ENCODE measurements around the gene RASIP1.

Gene RASIP1

GRCh38 chr19:48672994-48673393 lies 67.4 kb downstream of the RASIP1 start, which contains the start of gene NTN5:
Gene NTN5 (minus strand): TSS chr19:48673017. CDS start chr19:48670986, 2,031 bp downstream.
- DNase-seq = no peak

GRCh38 chr19:48671446-48671995 lies 68.9 kb downstream of the RASIP1 start:
- no peak for DNase-seq

DNA sequence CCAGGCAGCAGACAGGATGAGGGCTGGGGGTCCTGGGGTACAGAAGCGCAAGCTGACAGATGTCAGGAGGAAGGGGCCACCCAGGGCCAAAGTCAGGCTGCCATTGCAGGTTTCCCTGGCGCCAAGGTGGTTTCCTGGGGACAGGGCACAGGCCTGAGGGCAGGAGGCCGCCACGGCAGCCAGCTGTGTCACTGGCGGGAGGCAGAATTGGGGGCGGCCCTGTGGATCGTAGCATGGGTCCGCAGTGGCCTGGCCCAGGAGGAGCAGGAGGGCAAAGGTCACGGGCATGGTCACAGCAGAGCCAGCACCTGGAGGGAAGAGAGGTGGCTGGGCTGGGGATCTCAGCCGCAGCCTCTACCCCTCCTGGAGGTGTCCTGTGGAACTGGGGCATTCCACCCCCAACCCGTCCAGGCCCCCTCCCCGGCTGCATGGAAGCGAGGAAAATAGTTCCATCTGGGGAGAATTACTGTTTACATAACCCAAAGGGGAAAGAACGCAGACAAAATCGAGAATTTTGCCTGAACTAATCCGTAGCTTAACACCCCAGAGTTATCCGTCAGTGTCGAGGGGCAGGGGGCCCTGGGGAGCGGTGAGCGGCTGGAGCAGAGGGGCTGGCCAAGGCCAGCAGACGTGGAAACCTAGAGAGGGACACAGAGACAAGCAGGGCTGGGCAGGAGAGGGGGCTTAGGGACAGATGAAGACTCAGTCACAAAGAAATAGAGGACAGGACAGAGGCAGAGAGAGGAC lies 69.5 kb downstream of the RASIP1 start:
- no peak for DNase-seq

All from NCI-H446 (cell line).